Mammary epithelial cell (primary cell): Measurements from ENCODE around the gene SRPK1.

Source experiments
- CTCF ChIP-seq, 2 donors: IDR thresholded peaks in 1 of 2; conservative IDR thresholded peaks in 1 of 2; 2 replicates each; pipeline ENCODE4 v1.5.1; 2011 to 2012; ENCODE audit warnings: inconsistent platforms in 2 of 2, low read length in 2 of 2, mild to moderate bottlenecking in 2 of 2, control low read depth in 1 of 2, low read depth in 1 of 2; ENCODE audit not compliant: insufficient read depth in 1 of 2; ENCODE audit errors: extremely low read depth in 1 of 2
- EZH2 ChIP-seq: IDR thresholded peaks from 2 replicates; pipeline ENCODE4 v1.6.1; 2012; ENCODE audit warnings: low read length, inconsistent platforms, borderline replicate concordance

GRCh38 chr6:35960187-35960586 is 39.3 kb upstream of the SRPK1 start:
- TF ChIP-seq CTCF (conservative IDR thresholded peaks at IDR 0.05 in 1 of 2, IDR thresholded peaks at IDR 0.05 in 1 of 2; ENCODE audit: extremely low read depth in 1 of 2, insufficient read depth in 1 of 2, low read depth in 1 of 2, low read length in 2 of 2) (no peak), EZH2 (no peak)
